Stimulated activated naive CD8-positive, alpha-beta T cell treated with anti-CD3 and anti-CD28 coated beads, Interleukin-15, Interleukin-2, amounts not matched to agents 100 U/mL and 50 U/mL, for 24 hours (primary cell): Measurements from ENCODE around the gene MYPOP.

Experiments
- ATAC-seq: fragments of 150-1000 bp; cut with Tn5 transposase; one replicate; pipeline ENCODE4 v1.10.0; 2021
- DNase-seq: peaks from one replicate; pipeline ENCODE4 v3.0.0; 2021

The MYPOP gene

DNA sequence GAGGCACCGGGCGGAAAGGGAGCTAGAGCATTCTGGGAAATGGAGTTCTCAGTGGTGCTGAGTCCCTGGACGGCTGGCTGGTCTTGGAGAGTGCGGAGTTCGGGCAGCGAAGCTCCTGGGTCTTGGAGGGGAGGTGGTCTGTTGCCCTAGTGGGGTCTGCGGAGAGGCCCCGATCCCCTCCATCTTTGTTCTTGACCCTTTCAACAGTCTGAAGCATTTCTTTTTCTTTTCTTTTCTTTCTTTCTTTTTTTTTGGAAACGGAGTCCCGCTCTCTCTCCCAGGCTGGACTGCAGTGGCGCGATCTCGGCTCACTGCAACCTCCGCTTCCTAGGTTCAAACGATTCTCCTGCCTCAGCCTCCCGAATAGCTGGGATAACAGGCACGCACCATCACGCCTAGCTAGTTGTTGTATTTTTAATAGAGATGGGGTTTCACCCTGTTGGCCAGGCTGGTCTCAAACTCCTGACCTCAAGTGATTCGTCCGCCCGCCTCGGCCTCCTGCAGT, 39.0 kb downstream of the MYPOP start:
- DNase-seq (no peak), ATAC-seq (no peak)

DNA sequence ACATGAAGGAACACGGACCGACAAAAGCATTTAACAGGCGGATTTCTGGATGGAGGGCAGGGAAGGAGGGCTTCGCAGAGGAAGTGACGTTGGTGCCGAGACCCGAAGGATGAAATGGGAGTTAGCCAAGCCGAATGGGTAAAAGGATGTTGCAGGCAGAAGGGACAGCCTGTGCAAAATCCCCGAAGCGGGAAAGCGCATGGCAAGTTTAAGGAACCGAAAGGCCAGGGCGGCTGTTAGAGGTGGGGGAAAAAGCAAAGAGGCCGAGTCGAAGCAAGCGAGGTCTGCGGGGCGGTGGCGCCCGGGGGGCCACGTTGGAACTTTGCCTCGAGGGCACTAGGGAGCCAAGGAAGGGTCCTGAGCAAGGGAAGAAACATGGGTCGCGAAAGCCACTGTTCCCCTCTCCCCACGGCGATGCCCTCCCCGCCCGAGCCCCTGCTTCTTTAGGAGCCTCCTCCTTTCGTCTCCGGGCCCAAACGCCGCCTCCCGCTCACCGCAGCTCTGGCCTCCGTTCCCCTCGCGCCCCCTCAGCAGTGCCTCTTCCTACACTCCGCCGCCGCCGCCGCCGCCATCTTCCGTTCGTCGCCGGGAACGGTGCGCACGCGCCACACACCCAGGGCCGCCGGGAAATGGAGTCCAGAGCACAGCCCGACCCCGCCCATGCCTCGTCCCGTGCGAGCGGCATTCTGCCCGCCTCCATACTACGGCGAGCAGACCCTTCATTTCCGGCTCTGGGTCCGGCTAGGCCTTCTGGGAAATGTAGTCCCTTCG, 39.7 kb downstream of the MYPOP start, which contains the start of gene SYMPK:
TSS of gene SYMPK (minus strand) at position 584 of the 771 bp plus-strand sequence. CDS start 8,652 bp downstream, outside the sequence.
- DNase-seq (peak; percentile 99), ATAC-seq (peak; percentile 97)

GRCh38 chr19:45862271-45862563, 40.2 kb downstream of the MYPOP start:
- no peak for DNase-seq
- no peak for ATAC-seq

DNA sequence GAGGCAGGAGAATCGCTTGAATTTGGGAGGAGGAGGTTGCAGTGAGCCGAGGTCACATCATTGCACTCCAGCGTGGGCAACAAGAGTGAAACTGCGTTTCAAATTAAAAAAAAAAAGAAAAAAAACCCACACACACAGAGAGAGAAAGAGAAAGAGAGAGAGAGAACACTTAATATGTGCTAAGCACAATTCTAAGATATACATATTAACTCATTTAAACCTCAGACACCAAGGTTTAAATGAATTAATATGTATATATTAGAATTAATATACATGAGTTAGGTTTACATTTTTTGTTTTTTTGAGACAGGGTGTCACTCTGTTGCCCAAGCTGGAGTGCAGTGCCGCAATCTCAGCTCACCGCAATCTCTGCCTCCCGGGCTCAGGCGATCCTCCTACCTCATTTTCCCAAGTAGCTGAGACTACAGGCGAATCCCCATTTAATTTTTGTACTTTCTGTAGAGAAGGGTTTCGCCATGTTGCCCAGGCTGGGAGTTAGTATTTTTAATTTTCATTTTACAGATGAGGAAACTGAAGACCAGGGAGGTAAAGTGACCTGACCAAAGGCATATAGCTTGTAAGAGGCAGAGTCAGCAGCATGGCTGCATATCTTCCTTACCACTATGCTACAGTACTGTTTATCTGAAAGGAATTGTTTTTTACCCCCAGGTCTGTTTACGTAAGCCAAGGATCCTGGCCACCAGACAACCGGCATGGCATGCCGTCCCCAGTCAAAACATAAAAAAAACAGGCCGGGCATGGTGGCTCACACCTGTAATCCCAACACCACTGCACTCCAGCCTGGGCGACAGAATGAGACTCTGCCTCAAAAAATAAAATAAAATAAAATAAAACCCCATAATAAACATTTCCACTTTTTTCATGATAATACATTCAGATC, 41.8 kb downstream of the MYPOP start:
- ATAC-seq (no peak), DNase-seq (no peak)

DNA sequence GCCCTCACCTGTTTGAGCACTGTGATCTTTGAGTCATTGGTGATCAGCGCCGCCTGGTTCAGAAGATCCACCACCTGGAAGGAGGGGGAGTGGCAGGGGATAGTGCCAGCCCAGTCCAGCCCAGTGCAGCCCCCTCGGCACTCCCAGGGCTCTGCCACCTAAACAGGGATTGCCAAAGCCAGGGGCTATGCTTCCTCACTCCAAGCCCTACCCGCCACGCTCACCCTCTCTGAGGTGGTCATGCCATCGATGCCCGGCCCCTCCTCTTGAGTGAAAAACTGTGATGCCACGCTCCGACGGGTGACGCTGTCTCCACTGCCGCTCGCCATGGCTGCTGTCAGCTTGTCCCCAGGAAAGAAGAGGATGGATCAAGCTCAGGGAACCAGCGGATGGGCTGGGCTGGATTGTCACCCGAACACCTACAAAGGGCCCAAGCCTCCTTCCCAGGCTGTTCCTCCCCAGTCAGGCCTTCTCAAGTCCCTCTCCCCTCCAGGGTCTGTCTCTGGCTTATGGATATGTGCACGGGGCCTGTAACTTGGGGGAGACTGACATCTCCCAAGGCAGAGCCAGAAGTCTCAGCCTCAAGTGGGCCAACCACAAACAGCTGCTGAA, 48.1 kb downstream of the MYPOP start:
- no peak for ATAC-seq

GRCh38 chr19:45852983-45853382, 49.4 kb downstream of the MYPOP start:
- no peak for DNase-seq

More for the DNA sequence above, 48.1 kb downstream of the MYPOP start:
- DNase-seq, result no peak

DNA sequence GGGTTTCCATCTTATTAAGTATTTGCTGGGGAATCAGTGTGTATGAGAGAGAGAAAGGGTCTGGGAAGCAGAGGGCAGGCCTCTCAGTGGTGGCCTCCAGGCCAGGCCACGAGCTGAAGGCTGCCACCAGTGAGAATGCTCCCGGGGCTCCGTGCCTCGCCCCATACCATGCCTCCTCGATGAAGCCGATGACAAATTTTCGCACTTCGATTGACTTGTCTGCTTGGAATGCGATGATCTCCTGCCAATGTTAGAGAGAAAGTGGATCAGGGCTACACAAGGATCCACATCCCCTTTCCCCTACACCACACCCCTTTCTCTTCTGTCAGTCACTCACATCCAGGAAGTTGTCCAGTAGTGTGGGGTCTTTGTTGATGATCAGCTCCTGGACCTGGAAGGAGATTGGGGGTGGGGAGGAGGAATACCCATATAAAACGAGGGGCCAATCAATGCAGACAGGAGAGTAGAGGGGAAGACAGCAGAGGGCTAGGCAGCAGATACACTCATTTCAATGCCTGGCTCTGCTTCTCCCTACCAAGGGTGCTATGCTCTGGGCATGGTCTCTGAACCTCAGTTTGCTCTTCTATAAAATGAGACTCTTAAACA, 50.2 kb downstream of the MYPOP start:
- DNase-seq, result no peak
- no peak for ATAC-seq

More at GRCh38 chr19:45852983-45853382, 49.4 kb downstream of the MYPOP start:
- ATAC-seq, result no peak

- ATAC-seq, result no peak
- DNase-seq, result no peak
Observed at GRCh38 chr19:45848922-45849321, 53.5 kb downstream of the MYPOP start.

GRCh38 chr19:45847663-45848062, 54.8 kb downstream of the MYPOP start:
- no peak for ATAC-seq
- no peak for DNase-seq

DNA sequence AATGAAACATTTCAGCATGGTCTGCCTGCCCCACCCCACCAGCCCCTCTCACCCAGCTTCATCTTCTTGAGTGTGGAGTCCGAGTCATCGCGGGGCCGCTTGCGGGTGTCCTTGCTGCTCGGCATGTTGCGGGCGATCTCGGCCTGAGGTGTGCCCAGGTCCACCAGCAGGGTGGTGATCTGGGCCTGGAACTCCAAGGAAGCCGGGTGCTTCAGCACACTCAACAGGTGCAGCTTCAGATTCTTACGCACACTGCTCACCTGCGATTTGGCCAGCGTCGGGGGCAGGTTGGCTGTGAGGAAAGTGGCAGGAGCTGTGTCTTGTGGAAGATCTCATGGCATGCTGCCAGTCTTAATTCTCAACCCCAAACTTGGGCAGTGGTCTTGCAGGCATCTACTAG, 60.2 kb downstream of the MYPOP start:
- ATAC-seq, result no peak
- no peak for DNase-seq
